HG02610 (cell line): ENCODE results near the gene SLC35A4.
"Not testable (repeated sequence)": the region's sequence is repeated elsewhere in the genome, so short reads cannot be mapped to it uniquely, and the experiment has no call there.

Source experiments
- ATAC-seq: cut with Tn5 transposase; IDR thresholded peaks from one replicate; pipeline ENCODE4 v1.9.1; 2021; ENCODE audit warnings: mild to moderate bottlenecking, moderate library complexity; ENCODE audit not compliant: unreplicated experiment

SLC35A4 gene

DNA sequence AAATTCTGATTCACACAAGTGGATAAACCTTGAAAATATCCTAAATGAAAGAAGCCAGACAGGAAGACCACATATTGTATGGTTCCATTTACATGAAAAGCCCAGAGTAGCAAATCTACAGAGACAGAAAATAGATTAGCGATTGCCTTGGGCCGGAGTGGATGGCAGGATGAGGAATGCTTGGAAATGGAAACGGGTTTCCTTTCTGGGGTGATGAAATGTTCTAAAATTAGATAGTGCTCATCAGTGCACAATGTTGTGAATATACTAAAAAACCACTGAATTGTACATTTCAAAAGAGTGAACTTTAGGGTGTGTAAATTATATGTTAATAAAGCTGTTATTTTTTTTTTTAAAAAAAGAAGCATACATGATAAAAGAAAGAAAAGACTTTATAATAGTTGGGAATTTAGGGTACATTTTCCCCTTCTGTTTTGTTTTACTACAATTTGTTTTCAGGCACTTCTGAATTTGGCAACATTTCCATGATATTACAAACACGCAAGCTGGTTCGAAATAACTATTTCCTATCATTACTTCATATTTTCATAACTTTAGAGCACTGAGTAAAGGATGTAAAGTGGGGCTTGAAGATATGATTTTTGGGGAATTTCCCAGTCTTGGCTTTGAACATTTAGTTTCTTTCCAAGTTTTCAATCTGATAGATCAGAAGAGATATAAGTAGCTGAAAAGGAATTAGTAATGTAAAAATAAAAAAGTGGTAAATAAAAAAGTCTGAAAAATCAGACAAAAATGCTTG lies 23.9 kb downstream of the SLC35A4 start:
- no peak for ATAC-seq

DNA sequence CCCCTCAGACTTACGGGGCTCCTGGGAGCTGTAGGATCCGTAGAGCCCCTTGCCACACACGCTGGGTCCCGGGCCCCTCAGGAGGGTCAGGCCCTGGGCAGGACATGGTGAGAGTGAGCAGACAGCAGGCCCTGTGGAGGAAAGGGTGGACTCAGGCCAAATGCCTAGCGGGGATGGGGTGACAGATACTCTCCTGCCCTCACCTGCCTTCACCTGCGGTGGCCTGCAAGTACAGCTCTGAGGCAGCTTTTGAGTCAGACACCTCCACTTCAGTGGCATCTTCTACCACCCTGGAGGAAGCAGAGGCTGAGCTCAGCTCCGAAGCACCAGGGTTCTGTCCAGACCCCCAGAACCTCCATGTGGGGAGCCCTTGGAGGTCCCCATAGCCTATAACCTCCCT lies 26.2 kb downstream of the SLC35A4 start:
- ATAC-seq = no peak

DNA sequence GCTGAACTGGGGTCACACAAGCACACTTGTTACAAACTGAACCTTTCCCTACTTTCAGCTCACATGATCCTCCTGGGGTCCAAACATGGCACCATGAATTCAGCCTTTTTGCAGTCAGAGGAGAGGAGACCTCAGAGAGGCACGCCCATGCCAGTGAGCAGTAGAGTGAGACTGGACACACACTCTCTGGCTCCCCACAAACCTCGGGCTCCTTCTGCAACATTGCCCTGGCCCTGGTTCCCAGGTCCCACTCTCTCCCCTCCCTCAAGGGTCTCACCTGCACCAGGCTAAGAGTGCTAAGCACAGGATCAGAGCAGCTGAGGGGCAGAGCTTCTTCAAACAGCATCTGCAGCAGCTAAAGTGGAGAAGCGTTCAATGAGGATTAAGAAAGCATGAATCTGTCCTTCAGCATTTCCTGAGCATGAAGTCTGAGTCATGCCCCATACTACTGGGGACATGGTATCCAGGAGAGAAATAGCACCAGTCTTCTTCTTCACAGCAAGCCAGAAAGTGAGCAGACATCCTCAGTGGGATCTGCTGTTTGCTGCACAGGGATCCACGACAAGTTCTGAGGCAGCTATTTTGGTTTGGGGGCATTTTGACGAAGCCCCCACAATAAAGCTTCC lies 27.2 kb downstream of the SLC35A4 start:
- ATAC-seq = no peak

DNA sequence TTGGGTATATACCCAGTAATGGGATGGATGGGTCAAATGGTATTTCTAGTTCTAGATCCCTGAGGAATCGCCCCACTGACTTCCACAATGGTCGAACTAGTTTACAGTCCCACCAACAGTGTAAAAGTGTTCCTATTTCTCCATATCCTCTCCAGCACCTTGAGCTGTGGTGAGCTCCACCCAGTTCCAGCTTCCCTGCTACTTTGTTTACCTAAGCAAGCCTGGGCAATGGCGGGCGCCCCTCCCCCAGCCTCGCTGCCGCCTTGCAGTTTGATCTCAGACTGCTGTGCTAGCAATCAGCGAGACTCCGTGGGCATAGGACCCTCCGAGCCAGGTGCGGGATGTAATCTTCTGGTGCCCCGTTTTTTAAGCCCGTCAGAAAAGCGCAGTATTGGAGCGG lies 28.4 kb downstream of the SLC35A4 start:
- ATAC-seq = not testable (repeated sequence)

DNA sequence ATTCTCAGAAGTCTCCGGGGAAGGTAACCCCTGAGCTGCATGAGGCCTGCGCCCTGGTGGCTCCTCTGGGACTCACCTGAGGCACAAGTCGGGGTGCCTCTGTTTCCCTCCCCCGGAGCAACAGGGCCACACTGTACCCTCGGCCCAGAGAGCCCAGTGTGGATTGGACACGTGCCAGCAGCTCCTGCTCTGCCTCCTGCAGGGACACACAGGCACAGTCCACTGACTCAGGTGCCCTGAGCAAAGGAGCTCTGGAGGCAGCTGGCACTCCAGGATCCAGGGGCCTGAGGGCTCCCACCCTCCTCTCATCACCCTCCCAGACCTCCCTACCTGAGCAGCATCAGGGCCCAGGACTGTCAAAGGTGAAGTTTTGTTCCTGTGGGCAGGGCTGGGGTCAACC lies 29.5 kb downstream of the SLC35A4 start:
- no peak for ATAC-seq

DNA sequence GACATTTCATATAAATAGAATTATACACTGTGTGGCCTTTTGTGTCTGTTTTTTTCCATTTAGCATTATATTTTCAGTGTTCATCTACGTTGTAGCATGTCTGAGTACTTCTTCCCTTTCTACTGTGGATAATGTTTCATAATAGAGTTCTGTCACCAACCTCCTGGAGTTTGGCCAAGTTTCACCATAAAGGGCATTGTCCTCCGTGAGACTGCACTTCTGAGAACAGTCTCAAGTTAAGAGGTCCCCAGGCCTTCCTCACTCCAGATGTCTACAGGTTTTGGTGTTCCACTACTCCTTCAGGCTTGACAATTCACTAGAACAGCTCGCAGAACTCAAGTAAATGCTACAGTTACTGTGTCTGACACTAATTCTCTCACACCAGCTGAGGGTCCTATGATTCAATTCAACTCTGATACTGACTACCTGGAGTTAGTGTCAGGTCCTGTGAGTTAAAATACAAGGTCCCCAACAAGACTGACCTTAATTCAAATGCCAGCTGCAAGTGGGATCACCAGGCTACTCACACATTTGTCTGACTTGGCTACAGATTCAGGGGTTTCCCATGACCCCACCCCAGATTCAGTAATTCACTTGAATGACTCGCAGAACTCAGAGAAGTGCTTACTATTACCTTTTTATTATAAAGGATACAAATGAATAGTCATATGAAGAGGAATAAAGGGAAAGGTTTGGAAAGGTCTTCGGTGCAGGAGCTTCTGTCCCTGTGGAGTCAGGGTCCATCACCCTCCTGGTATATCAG lies 31.1 kb downstream of the SLC35A4 start:
- ATAC-seq = no peak

DNA sequence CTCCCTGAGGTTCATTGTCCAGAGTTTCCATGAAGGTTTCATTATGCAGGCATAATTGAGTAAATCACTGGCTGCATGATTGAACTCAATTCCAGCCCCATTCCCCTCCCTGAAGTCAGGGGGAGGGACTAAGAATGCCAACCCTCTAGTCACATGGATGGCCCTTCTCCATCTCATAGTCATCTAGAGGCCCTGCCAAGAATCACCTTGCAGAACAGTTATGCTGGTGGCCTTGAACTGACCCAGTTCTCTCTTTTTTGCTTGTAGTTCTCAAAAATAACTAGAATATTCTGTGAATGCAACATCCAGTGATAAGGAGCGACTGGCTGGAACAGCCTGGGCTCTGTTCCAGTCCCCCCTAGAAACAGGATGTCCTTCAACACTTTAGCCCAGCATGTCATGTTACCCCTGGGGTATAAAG lies 31.7 kb downstream of the SLC35A4 start:
- no peak for ATAC-seq

DNA sequence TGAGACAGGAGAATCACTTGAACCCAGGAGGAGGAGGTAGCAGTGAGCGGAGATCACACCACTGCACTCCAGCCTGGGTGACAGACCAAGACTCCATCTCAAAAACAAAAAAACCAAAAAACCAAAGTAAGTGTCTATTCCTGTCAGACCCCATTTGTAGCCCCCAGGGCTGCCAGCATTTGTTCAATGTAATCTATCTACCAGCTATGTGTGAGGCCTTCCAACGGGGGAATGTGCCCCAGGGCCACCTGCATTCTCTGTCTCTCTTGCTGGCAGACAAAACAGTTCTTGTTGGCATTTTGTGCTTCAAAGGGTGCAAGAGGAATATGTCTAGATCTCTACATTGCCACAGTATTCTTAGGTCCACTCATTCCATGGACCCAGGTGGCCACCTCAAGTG lies 34.2 kb downstream of the SLC35A4 start:
- no peak for ATAC-seq

DNA sequence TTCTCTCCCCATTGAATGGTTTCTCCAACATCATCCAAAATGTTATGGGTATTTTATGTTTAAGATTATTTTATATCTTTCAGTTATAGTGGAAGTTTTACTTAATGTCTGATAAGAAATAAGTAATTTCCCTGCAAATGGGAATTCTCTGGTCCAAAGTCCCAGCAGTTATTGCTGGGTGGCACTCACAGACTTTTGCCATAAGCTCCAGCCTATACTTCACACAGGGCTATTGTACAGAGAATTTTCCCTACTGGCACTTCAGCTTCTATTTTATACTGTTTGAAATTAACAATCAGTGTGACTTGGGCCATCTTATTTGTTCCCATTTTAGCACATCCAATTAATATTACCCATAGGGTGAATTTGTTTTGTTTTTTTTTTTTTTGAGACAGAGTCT lies 35.5 kb downstream of the SLC35A4 start:
- no peak for ATAC-seq

DNA sequence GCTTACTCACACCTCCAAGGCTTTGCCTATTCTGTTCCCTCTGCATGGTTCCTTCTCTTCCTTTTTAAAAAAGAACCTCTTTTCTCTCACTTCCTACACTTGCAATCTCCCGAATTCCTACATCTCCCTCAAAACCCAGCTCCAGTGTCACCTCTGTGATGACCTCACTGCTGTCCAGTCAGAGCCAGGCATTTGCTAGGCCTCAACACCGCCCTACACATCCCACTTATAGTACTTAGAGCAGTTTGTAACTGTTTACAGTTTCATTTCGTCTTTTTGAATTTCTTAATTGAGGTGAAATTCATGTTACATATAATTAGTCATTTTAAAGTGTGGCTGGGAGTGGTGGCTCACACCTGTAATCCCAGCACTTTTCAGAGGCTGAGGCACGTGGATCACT lies 37.5 kb downstream of the SLC35A4 start:
- ATAC-seq = no peak

DNA sequence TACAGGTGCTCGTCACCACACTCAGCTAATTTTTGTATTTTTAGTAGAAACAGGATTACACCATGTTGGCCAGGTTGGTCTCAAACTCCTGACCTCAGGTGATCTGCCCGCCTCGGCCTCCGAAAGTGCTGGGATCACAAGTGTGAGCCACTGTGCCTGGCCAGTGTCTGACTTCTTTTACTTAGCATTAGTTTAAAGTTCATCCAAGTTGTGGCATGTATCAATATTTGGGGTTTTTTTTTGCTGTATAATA lies 38.7 kb downstream of the SLC35A4 start:
- not testable (repeated sequence) for ATAC-seq

DNA sequence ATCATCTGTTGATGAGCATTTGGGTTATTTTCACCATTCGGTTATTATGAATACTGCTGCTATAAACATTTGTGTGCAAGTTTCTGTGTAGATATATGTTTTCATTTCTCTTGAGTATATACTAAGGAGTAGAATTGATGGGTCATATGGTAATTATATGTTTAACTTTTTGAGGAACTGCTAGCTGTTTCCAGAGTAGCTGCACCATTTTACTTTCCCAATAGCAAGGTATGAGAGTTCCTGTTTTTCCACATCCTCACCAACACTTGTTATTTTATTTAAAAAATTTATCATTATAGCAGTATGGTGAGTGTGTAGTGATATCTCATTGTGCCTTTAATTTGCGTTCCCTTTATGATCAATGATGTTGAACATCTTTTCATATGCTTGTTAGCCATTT lies 39.1 kb downstream of the SLC35A4 start:
- no peak for ATAC-seq

DNA sequence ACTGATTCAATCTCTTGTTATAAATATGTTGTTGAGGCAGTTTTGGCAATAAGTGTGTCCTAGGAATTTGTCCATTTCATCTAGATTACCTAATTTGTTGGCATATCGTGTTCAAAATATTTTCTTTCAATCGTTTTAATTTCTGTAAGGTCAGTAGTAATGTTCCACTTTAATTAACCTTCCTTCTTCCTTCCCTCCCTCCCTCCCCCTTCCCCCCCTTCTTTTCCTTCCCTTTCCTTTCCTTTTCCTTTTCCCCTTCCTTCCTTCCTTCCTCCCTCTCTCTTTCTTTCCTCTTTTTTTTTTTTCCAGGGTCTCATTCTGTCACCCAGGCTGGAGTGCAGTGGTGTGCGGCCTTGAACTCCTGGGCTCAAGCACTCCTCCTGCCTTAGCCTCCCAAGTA lies 41.3 kb downstream of the SLC35A4 start:
- no peak for ATAC-seq

DNA sequence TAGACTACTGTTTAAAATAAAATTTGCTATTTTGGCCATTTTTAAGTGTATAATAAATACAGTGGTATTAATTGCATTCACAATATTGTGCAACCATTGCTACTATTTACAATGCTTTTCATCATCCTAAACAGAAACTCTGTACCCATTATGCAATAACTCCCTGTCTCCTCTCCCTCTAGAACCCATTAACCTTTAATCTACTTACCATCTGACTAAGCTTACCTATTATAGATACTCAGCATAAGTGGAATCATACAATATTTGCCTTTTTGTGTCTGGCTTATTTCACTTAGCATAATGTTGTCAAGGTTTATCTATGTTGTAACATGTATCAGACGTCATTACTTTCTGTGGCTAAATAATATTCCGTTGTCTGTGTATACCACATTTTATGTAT lies 42.4 kb downstream of the SLC35A4 start:
- no peak for ATAC-seq

DNA sequence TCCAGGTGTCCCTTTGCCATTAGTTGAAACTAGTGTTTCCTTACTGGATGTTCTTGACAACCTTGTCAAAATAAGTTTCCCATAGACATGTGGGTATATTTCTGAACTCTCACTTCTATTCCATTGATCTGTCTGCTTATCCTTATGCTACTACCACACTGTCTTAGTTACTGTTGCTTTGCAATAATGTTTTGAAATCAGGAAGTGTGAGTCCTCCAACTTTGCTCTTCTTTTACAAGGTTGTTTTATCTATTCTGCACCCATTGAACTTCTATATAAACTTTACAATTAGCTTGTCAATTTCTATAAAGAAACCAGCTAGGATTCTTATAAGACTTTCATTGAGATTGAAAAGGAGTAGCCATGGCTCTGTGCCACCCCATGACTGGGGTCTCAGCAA lies 44.1 kb downstream of the SLC35A4 start:
- no peak for ATAC-seq

DNA sequence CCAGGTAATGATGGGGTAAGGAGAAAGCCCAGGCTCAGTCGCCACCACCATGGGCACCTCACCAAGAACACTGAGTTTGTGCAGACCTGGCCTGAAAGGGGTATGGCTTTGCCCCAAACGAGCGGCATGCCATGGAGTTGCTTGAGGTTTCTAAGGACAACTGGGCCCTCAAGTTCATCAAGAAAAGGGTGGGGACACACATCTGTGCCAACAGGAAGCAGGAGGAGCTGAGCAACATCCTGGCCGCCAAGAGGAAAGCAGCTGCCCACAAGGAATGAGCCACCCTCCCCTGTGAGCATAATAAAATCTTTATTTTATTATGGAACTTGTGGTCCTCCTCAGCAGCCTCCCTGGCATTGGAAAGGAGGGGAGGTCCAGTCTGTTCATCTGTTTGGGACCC lies 44.5 kb downstream of the SLC35A4 start:
- no peak for ATAC-seq

DNA sequence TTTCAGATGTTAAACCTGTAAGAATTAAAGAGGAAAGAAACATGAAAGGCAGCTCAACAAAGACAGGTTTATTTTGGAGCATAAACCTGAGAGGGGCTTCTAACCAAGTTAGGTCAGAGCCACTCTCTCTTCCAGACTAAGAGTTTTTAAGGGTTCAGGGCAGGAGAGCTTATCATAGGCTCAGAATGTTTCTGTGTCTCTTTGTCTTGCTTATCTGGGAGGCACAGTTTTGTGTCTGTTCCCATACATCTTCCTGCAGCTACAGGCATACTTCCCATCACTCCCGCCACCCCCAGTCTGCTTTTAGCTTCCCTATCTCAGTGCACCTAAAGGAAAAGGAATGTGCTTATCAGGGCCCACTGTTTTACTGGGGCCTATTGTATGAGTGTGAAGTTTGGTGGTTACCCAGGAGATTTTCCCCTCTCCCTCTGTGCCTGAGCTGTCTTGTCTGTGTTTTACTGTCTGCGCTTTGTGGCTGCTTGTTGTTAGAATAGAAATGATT lies 46.4 kb downstream of the SLC35A4 start:
- no peak for ATAC-seq
